ENCODE results near the gene XRCC5. TPM values are rescaled to one million over a fixed set of nuclear protein-coding genes. Genes with fewer than 3 reads are reported as not detected.
A peak's percentile ranks its signal among the peaks of the same experiment; 100 is the strongest.

Gene XRCC5
- total and polyA plus RNA-seq, 10 of the 15 experiments (the other 5 are each of a cell fraction or from before 2014, with no cell fraction given), result 259 to 815 (median 530) TPM

GRCh38 chr2:216142540-216142939 lies 33.4 kb downstream of the XRCC5 start (continued):
- TF ChIP-seq CHD4 (IDR thresholded peaks at IDR 0.05), result no peak
- TF ChIP-seq ATF3 (IDR thresholded peaks at IDR 0.05; ENCODE audit: borderline replicate concordance, extremely low read depth, low read depth, low read length), result no peak
- TF ChIP-seq ZNF384 (IDR thresholded peaks at IDR 0.05; ENCODE audit: borderline replicate concordance, low read depth, low read length), result peak; percentile 91
- TF ChIP-seq TCF12 (IDR thresholded peaks at IDR 0.05; ENCODE audit: low read depth, low read length), result peak; percentile 87
- TF ChIP-seq ATF2 (IDR thresholded peaks at IDR 0.05; ENCODE audit: low read length), result peak; percentile 83
- TF ChIP-seq NR2C2 (IDR thresholded peaks at IDR 0.05; ENCODE audit: borderline replicate concordance, control insufficient read depth, insufficient read length, low read depth), result no peak
- TF ChIP-seq ZZZ3 (IDR thresholded peaks at IDR 0.05; ENCODE audit: control insufficient read depth, insufficient read length, low read depth), result no peak
- no peak; the same call in 1 of the 2 replicates for TF ChIP-seq POLR2AphosphoS5 (IDR thresholded peaks at IDR 0.05; ENCODE audit: low read length)
- no peak for TF ChIP-seq EZH2 (IDR thresholded peaks at IDR 0.05; ENCODE audit: borderline replicate concordance, control insufficient read depth, low read depth, low read length)
- TF ChIP-seq BMI1 (IDR thresholded peaks at IDR 0.05; ENCODE audit: borderline replicate concordance), result no peak
- peak; percentile 71; the same call in 1 of the 2 replicates for TF ChIP-seq MTA3 (IDR thresholded peaks at IDR 0.05; ENCODE audit: borderline replicate concordance, low read length)
- TF ChIP-seq BCLAF1 (IDR thresholded peaks at IDR 0.05), result no peak

All from GM12878 (cell line).